Nephron (organoid): Measurements from ENCODE around the gene SLC25A48.

Experiments
- H3K27ac Mint-ChIP-seq, 3 experiments: 2 replicates each; pipeline ENCODE4 v1.8.0; 2020; ENCODE audit warnings: mixed read lengths in 3 of 3, mild to moderate bottlenecking in 2 of 3, moderate library complexity in 1 of 3
- H3K27me3 Mint-ChIP-seq: 2 replicates; pipeline ENCODE4 v1.8.0; 2021; ENCODE audit warnings: low read depth, mild to moderate bottlenecking, moderate library complexity, mixed read lengths
- H3K36me3 Mint-ChIP-seq: 2 replicates; pipeline ENCODE4 v1.8.0; 2020; ENCODE audit warnings: low read depth, mixed read lengths
- H3K4me1 Mint-ChIP-seq: 2 replicates; pipeline ENCODE4 v1.8.0; 2020; ENCODE audit warnings: mixed read lengths
- H3K4me3 Mint-ChIP-seq, 3 experiments: 2 replicates each; pipeline ENCODE4 v1.8.0; 2020; ENCODE audit warnings: mild to moderate bottlenecking in 3 of 3, mixed read lengths in 3 of 3, moderate library complexity in 2 of 3
- H3K9me3 Mint-ChIP-seq: 2 replicates; pipeline ENCODE4 v1.8.0; 2020; ENCODE audit warnings: mixed read lengths
- TF ChIP-seq, protein P1 (sequence below), 3 experiments: fragments of 200-600 bp; sonication (generic); IDR thresholded peaks; one replicate each; pipeline ENCODE4 v1.5.0; 2021; ENCODE audit warnings: antibody characterized with exemption in 3 of 3; ENCODE audit not compliant: unreplicated experiment in 3 of 3

SLC25A48 gene

GRCh38 chr5:135887881-135888614 is 53.6 kb downstream of the SLC25A48 start:
- TF ChIP-seq, protein P1, sequence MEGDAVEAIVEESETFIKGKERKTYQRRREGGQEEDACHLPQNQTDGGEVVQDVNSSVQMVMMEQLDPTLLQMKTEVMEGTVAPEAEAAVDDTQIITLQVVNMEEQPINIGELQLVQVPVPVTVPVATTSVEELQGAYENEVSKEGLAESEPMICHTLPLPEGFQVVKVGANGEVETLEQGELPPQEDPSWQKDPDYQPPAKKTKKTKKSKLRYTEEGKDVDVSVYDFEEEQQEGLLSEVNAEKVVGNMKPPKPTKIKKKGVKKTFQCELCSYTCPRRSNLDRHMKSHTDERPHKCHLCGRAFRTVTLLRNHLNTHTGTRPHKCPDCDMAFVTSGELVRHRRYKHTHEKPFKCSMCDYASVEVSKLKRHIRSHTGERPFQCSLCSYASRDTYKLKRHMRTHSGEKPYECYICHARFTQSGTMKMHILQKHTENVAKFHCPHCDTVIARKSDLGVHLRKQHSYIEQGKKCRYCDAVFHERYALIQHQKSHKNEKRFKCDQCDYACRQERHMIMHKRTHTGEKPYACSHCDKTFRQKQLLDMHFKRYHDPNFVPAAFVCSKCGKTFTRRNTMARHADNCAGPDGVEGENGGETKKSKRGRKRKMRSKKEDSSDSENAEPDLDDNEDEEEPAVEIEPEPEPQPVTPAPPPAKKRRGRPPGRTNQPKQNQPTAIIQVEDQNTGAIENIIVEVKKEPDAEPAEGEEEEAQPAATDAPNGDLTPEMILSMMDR (IDR thresholded peaks at IDR 0.05; ENCODE audit: unreplicated experiment in 3 of 3): no peak
- peaks cover 36% of the 10 kb centered on the region for H3K4me1 Mint-ChIP-seq
- H3K36me3 Mint-ChIP-seq: no peaks in the 10 kb centered on the region
- no peak overlapping the region for H3K4me3 Mint-ChIP-seq
- no peak overlapping the region for H3K27ac Mint-ChIP-seq
- H3K27me3 Mint-ChIP-seq: peaks cover 46% of the 10 kb centered on the region
- H3K9me3 Mint-ChIP-seq: no peaks in the 10 kb centered on the region

GRCh38 chr5:135890296-135890695 is 55.8 kb downstream of the SLC25A48 start:
- H3K27ac Mint-ChIP-seq: no peak overlapping the region
- peaks cover 32% of the 10 kb centered on the region for H3K27me3 Mint-ChIP-seq
- TF ChIP-seq, protein P1 (IDR thresholded peaks at IDR 0.05; ENCODE audit: unreplicated experiment in 3 of 3): no peak
- peaks cover 36% of the 10 kb centered on the region for H3K4me1 Mint-ChIP-seq
- H3K36me3 Mint-ChIP-seq: no peaks in the 10 kb centered on the region
- no peak overlapping the region for H3K4me3 Mint-ChIP-seq
- H3K9me3 Mint-ChIP-seq: no peaks in the 10 kb centered on the region

GRCh38 chr5:135890867-135891266 is 56.4 kb downstream of the SLC25A48 start:
- Mint-ChIP-seq H3K27me3 (peaks cover 37% of the 10 kb centered on the region), H3K36me3 (no peaks in the 10 kb centered on the region), H3K4me1 (peaks cover 36% of the 10 kb centered on the region), H3K4me3 (no peak overlapping the region), H3K27ac (peak overlapping the region in 2 of 3 experiments; percentile 4 to 72), H3K9me3 (no peaks in the 10 kb centered on the region)
- TF ChIP-seq, protein P1 (IDR thresholded peaks at IDR 0.05; ENCODE audit: unreplicated experiment in 3 of 3): no peak

DNA sequence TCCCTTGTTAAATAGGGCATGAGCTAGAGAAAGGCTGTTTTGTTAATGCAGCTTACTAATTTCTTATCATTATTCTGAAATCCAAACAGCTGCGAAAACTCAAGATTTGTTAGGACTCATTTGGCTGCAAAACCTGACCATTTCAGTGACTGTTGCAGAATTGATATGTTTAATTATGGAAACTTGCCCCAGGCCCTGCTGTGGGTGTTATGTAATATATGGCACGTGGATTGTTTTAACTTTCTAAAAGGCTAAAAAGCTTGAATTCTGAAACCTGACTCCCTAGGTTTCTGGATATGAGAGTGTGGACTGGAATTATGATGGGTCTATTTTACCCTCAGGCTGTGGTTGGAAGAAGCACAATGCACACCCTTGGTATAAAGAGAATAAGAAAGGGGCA is 56.8 kb downstream of the SLC25A48 start:
- H3K4me3 Mint-ChIP-seq: no peak overlapping the region
- peak overlapping the region; percentile 53 to 72 (median 71) for H3K27ac Mint-ChIP-seq
- TF ChIP-seq, protein P1 (IDR thresholded peaks at IDR 0.05; ENCODE audit: unreplicated experiment in 3 of 3): no peak
- H3K9me3 Mint-ChIP-seq: no peaks in the 10 kb centered on the region
- H3K36me3 Mint-ChIP-seq: no peaks in the 10 kb centered on the region
- H3K4me1 Mint-ChIP-seq: peaks cover 36% of the 10 kb centered on the region
- peaks cover 41% of the 10 kb centered on the region for H3K27me3 Mint-ChIP-seq

- Mint-ChIP-seq H3K9me3 (no peaks in the 10 kb centered on the region), H3K4me3 (no peak overlapping the region), H3K4me1 (peaks cover 36% of the 10 kb centered on the region), H3K27ac (peak overlapping the region; percentile 53 to 72 (median 71)), H3K36me3 (no peaks in the 10 kb centered on the region), H3K27me3 (peaks cover 40% of the 10 kb centered on the region)
- TF ChIP-seq, protein P1 (IDR thresholded peaks at IDR 0.05; ENCODE audit: unreplicated experiment in 3 of 3): peak; percentile 38 to 62 (median 55)
Observed at GRCh38 chr5:135891791-135892190, 57.3 kb downstream of the SLC25A48 start.

DNA sequence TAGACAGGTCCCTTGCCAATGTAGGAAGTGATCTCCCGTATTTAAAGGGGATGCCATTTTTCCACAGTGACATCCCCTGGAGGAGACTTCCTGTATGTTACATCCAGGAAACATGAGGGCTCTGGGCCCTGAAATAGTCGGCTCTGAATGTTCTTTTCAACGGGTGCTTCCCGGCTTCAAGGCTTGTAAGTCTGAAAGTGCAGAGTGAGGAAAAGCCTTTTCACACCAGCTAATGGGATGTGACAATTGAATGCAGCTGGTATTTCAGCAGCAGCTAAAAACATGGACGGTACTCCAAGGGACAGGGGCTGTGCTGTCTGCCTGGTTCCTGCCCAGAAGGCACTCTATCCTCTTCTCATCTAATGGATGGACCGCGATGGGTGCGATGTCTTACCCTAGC is 59.8 kb downstream of the SLC25A48 start:
- H3K9me3 Mint-ChIP-seq: no peaks in the 10 kb centered on the region
- H3K36me3 Mint-ChIP-seq: no peaks in the 10 kb centered on the region
- TF ChIP-seq, protein P1 (IDR thresholded peaks at IDR 0.05; ENCODE audit: unreplicated experiment in 3 of 3): no peak
- H3K27ac Mint-ChIP-seq: peak overlapping the region in 1 of 3 experiments; percentile 3
- H3K4me1 Mint-ChIP-seq: peaks cover 22% of the 10 kb centered on the region
- H3K27me3 Mint-ChIP-seq: peaks cover 34% of the 10 kb centered on the region
- H3K4me3 Mint-ChIP-seq: no peak overlapping the region
